Putamen (tissue), 1 donor: Measurements from ENCODE around the gene CTNNA3.
A peak's percentile ranks its signal among the peaks of the same experiment; 100 is the strongest.

Experiments
- DNase-seq: peaks from one replicate; pipeline ENCODE4 v3.0.0-alpha.2; 2016; ENCODE audit warnings: low spot score

CTNNA3 gene

GRCh38 chr10:66811211-66811610, 884.8 kb downstream of the CTNNA3 start:
- no peak for DNase-seq

- no peak for DNase-seq
Measured at GRCh38 chr10:66809402-66809801, 886.6 kb downstream of the CTNNA3 start.

GRCh38 chr10:66805612-66806011, 890.4 kb downstream of the CTNNA3 start:
- no peak for DNase-seq

- DNase-seq: no peak
Measured at GRCh38 chr10:66804962-66805361, 891.0 kb downstream of the CTNNA3 start.

- no peak for DNase-seq
Measured at GRCh38 chr10:66803174-66803573, 892.8 kb downstream of the CTNNA3 start.

GRCh38 chr10:66799474-66799873, 896.5 kb downstream of the CTNNA3 start:
- no peak for DNase-seq

- no peak for DNase-seq
Measured at GRCh38 chr10:66795866-66796265, 900.1 kb downstream of the CTNNA3 start.

- DNase-seq: no peak
Measured at GRCh38 chr10:66792441-66792840, 903.6 kb downstream of the CTNNA3 start.

- DNase-seq: no peak
Measured at GRCh38 chr10:66788178-66788987, 907.6 kb downstream of the CTNNA3 start.

GRCh38 chr10:66786709-66787108, 909.3 kb downstream of the CTNNA3 start:
- DNase-seq: no peak

- no peak for DNase-seq
Measured at GRCh38 chr10:66784770-66785169, 911.2 kb downstream of the CTNNA3 start.

- DNase-seq: no peak
Measured at GRCh38 chr10:66783316-66783715, 912.7 kb downstream of the CTNNA3 start.

- no peak for DNase-seq
Measured at GRCh38 chr10:66782776-66783175, 913.2 kb downstream of the CTNNA3 start.

GRCh38 chr10:66782144-66782543, 913.9 kb downstream of the CTNNA3 start:
- DNase-seq: no peak

GRCh38 chr10:66780796-66781195, 915.2 kb downstream of the CTNNA3 start:
- DNase-seq: no peak

- DNase-seq: no peak
Measured at GRCh38 chr10:66778351-66778750, 917.6 kb downstream of the CTNNA3 start.

GRCh38 chr10:66777665-66778064, 918.3 kb downstream of the CTNNA3 start:
- DNase-seq: peak; percentile 26

- DNase-seq: no peak
Measured at GRCh38 chr10:66773472-66773817, 922.5 kb downstream of the CTNNA3 start.

GRCh38 chr10:66772548-66773471, 923.2 kb downstream of the CTNNA3 start:
- no peak for DNase-seq

GRCh38 chr10:66767707-66768106, 928.3 kb downstream of the CTNNA3 start:
- DNase-seq: no peak

- DNase-seq: no peak
Measured at GRCh38 chr10:66762218-66762729, 933.7 kb downstream of the CTNNA3 start.

GRCh38 chr10:66760941-66761340, 935.1 kb downstream of the CTNNA3 start:
- peak; percentile 6 for DNase-seq

GRCh38 chr10:66755474-66755873, 940.5 kb downstream of the CTNNA3 start:
- DNase-seq: no peak
